Measurements from ENCODE around the gene EML3.
"Not testable (repeated sequence)": the region's sequence is repeated elsewhere in the genome, so short reads cannot be mapped to it uniquely, and the experiment has no call there.

EML3 gene

DNA sequence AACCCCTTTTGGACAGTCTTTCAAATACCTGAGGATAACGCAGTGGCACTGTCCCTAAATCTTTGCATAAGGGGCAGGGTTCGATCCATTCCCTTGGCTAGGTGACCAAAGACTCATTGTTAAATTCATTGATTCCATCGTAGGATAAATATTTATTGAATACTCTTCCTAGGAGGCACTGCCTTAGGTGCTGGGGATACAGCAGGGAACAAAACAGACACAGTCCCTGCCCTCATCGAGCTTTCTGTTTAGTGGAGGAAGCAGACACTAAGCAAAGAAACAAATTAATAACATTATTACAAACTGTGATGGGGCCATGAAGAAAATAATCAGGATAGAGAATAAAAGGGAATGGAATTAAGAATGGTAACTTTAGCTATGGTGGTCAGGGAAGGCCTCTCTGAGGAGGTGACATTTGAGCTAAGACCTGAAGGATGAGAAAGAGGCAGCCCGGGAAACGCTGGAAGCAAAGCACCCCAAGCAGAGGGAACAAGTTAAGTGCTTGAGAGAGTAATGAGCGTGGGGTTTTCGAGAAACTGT lies 8.5 kb upstream of the EML3 start:
- no peak for DNase-seq

DNA sequence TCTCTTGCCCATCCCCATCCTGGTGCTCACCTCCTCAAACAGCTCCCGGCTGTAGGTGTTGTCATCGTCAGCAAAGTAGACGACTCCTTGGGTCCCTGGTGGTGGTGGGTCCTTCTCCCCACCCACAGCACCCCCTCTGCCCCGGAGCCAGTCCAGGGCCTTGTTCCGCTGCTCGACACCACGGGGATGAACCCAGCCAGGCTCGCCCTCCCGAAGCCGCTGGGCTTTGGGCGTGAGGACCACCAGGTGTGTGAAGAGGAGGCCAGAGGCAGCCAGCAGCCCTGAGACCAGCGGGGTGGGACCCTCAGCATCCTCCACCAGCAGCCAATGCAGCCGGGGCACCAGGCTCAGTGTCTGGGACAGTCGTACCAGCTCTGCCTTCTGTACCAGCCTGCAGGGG lies 4.4 kb upstream of the EML3 start:
- DNase-seq, result not testable (repeated sequence)

DNA sequence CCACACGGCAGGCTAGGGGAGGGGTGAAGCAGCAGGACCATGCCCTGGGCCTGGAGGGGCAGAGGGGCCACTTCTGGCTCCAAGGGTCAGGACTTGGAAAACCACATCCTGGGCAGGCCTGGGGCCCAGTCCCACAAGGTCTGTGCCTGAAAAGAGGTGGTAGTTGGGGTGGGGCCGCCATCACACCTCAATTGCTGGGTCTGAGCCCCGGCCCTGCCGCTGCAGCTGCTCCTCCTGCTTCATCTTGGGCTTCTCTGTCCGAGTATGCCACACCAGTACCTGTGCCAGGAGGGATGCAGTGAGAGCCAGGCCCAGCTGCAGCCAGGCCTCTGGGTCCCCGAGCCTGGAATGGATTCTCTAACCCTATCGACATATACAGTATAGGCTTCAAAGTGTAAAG lies 2.9 kb upstream of the EML3 start:
- DNase-seq, result no peak

DNA sequence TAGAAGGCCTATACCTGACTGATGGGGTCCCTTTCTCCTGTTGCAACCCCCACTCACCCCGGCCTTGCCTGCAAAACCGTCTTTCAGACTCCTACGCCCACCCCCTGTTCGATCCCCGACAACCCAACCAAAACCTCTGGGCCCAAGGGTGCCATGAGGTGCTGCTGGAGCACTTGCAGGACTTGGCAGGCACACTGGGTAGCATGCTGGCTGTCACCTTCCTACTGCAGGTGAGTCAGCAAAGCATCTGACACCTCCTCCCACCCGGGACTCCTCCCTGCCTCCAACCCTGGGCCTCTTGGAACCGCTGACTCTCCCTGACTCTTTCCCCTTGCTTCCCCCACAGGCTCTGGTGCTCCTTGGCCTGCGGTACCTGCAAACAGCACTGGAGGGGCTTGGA lies 1.7 kb upstream of the EML3 start:
- peak; percentile 54 for DNase-seq

DNA sequence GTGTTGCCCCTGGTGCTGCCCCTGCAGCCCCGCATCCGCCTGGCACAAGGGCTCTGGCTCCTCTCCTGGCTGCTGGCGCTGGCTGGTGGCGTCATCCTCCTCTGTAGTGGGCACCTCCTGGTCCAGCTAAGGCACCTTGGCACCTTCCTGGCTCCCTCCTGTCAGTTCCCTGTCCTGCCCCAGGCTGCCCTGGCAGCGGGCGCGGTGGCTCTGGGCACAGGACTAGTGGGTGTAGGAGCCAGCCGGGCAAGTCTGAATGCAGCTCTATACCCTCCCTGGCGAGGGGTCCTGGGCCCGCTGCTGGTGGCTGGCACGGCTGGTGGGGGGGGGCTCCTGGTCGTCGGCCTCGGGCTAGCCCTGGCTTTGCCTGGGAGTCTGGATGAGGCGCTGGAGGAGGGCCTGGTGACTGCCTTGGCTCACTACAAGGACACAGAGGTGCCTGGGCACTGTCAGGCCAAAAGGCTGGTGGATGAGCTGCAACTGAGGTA lies 760 bp upstream of the EML3 start:
- DNase-seq, result no peak

DNA sequence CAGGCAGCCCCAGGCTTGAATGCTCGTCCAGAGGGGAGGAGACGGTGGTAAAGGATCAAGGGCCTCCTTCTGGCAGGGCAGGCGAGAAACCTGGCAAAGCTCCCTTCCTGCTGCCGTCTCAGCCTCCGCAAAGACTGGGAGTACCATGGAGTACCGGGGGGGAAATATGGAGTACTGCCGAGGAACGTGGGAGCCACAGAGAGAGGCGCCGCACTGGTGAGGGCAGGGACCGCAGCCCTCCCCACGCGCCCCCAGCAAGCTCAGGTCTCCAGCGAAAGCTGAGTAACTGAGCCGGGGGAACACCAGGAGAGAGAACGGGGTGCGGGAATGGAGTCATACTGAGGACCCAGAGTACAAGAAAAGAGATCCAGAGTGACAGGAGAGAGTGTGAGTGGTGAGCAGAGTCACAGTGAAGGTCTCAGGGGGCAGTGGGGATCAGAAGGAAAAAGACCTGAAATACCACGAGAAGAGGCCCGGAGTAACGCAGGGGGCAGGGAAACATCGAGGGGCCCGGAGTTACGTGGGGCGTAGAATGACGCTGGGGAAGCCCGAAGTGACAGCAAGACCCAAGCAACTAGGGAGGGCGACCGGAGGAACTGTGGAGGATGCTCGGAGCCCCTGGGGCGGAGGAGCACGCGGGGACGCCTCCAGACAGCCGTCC lies 740 bp downstream of the EML3 start:
- DNase-seq, result peak; percentile 54

DNA sequence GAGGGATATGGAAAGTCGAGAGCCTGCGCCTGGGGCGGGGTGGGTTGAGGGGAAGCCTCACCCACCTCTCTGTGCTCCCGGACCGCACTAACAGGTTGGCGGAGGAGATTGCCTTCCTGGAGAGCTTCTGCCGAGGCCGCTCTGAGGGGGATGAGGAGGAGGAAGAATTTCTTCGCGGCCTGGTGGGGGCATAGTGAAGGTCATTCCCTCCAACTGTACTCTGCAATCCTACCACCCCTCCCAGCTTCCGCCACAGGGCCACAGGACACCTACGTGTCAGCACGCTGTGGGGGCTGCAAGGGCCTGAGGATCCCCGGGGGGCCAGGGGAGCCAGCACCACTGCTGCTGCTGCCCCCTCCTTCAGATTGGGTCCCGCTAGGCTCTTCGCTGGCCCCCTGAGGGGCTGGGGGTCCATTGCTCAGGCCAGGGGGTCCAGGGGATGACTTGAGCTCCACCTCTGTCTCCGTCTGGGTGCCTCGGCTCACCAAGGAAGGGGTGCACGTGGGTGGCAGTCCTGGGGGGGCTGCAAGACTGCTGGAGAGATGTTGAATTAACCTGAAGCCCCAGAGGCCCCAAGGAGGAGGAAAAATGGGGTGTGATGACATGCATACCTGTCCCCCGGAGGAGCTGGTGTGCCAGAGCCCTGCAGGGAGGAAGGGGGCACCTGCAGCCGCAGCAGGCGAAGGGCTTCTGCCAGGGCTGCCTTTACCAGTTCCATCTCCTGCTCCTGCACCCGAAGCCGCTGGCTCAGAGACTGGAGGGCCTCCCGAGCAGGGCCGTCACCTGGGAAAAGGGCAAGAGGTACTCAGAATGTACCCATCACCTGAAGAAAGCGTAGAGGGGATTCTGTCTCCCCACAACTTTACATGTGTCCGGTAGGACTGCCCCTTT lies 1.5 kb downstream of the EML3 start:
- DNase-seq, result no peak

DNA sequence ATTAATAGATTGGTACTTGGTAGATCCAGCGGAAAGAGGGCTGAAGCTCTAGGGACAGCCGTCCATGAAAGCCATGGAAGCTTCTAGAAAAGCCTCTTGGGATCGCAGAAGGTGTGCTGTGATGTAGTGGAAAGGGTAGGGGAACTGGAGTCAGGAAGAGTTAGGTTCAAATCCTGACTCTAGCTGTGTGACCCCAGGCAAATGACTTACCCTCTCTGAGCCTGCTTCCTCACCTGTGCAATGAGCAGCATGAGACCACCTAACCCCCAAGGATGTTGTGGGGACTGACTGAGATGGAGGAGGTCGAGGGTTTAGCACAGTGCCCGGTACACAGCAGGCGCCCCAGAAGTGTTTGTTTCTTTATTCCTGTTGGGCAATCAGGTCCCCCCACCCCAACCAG lies 2.2 kb downstream of the EML3 start:
- no peak for DNase-seq

DNA sequence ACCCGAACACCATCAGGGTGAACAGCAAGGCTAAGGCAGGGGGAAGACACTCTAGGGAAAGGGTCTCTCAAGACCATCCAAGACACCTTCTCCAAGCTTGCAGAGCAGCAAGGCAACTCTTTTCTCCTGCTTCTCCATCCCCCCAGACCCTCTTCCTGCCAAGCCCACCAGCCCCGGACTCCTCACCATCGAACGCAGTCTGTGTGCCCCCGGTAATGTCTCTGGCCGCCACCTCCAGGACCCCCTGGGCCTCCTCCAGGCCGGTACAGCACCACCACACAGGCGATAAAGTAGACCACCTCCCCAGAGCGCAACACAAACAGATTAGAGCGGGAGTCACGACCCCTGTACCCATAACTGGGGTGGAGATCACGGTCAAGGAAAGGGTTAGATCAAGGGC lies 3.8 kb downstream of the EML3 start:
- DNase-seq, result no peak

DNA sequence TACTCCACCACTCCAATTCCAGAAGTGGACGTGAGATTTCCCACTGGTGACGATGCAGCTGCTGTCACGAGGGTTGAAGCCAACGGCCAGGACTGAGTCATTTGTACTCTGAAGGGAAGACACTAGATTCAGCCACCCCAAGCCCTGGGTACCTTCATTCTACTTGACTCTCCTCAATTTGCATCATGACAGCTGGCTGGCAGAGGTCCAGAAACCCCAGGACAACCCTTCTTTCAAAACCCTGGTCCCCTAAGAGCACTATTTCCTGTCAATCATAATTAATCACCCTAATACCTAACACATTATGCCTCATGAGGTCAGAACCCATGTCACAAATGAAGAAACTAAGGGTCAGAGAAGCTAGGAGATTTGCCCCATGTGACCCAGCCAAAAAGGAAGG lies 4.9 kb downstream of the EML3 start:
- DNase-seq, result no peak

DNA sequence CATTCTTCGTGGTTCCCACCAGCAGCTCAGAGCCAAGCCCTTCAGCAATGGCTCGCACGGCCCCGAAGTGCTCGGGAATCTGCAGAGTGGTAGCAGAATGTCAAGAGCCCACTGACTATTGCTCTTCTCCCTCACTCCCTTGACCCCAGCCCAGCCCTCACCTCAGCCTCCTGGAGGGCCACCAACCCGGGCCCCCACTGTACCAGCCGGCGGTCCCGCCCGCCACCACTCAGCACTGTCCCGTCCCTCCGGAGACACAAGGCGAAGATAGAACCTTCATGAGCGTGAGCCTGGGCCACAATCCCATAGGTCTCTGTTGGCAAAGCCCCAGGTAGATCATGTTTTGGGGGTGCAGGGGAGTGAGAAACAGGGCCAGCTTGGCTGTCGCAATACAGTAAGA lies 6.7 kb downstream of the EML3 start:
- DNase-seq, result no peak

DNA sequence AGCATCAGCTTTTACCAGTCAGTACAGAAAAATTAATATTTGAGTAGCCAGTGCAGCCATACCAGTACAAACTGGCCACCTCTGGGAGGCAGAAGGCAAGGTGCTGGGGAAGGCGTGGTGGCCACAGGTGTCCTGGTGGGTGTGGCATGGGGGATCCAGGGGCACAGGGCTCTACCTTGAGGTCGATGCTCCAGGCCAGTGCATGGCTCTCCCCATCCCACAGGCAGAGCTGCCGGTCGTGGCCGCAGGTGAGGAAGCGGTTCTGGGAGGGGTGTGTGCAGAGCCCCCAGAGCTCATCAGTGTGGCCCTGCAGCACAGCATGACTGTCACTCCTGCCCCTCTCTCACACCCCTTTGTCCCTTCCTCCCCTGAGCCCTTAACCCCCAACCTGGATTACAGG lies 7.1 kb downstream of the EML3 start:
- DNase-seq, result no peak

DNA sequence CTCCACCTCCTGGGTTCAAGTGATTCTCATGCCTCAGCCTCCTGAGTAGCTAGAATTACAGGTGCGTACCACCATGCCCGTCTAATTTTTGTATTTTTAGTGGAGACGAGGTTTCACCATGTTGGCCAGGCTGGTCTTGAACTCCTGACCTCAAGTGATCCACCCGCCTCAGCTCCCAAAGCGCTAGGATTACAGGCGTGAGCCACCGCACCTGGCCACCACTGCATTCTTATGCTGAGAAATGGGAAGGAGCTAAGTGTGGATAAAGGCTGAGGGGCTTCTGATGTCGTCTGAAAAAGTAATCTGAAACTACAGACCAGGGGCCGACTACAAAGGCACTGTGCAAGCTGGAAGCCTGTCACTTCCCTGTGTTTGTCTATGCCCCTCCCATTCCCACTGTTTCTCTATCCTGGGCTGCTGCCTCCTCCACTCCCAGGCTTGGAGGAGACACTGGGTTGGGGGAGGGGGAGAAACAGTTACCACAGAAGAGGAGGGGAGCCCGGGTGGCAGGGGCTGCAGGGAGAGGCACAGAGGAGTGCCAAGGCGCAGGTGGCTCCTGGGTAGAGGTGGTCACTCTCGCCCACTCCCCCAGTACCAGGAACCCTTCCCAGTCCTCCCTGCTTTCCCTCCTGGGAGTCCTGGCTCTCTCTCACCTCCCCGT lies 8.0 kb downstream of the EML3 start:
- DNase-seq, result no peak

DNA sequence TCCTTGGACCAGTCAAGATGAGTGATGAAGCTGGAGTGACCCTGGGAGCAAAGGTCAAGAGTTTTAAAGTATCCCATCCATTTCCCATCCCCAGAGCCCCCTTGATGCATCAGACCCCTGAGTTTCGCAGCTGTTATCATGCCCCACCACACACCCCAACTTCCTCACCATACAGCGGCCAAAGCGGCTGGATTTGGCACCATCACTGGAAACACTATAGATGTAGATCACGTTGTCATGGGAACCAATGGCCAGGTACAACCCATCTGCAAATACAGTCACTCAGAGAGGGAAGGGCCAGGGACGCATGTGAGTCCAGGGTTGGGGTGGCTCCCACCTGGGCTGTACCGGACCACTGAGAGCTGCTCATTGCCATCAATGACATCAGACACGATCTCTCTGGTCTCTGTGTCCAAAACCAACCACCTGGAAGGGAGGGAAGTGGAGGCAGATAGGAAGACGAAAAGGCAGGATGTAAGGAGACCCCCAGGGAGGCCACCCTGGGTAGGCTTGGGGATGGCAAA lies 8.7 kb downstream of the EML3 start:
- DNase-seq, result no peak

DNA sequence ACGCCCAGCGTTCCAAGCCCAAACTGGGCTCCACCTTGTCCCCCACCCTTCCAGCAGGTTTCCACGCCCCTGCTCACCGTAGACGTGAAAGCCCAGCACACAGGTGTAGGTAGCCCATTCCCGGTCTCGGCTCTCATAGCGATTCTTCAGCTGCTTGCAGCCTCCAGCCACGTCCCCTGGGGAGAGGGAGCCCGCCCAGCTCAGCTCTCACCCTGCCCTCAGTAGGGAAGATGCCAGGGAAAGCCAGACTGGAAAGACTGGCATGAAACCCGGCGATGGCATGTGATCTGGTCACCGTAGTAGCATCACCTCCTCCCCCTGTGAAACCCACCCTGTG lies 9.5 kb downstream of the EML3 start:
- no peak for DNase-seq

DNA sequence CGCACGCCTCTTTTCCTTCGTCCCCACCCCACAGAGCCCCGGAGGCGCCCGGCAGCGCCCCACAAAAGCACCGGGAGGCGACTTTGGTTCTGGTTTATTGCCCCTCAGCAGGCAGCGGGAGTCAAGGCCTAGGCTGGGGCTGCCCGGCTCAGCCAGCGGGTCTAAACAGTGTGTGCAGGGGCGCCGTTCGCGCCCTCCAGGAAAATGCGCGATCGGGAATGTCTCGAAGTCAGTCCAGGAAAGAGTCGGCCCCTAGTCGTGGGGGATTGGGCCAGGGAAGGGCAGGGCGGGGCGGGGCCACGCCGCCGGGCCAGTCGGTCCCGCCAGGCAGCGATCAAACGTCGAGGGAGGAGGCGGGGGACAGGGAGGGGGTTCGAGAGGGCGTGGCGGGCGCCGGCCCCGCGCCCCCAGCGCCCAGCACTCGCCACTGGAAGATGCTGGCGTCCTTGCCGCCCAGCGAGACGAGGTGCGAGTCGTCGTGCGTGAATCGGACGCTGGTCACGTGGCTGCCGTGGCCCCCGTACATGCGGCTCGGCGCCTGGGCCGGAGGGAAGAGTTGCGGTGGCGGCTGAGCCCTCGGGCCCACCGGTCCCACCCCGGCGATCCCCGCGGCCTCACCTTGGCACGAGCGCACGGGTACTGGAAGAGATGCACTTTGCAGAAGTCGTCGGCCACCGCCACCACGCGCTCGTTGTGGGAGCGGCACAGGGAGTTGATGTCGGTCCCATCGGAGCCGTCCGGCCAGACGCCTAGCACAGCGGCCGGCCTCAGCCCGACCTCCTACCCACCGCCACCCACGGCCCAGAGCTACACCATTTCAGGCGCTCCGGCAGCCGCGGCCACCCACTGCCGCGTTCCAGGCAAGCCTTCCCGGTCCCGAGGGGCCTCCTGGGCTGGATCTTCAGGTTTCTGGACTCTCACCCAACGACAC lies 10.2 kb downstream of the EML3 start:
- peak; percentile 64 for DNase-seq

DNA sequence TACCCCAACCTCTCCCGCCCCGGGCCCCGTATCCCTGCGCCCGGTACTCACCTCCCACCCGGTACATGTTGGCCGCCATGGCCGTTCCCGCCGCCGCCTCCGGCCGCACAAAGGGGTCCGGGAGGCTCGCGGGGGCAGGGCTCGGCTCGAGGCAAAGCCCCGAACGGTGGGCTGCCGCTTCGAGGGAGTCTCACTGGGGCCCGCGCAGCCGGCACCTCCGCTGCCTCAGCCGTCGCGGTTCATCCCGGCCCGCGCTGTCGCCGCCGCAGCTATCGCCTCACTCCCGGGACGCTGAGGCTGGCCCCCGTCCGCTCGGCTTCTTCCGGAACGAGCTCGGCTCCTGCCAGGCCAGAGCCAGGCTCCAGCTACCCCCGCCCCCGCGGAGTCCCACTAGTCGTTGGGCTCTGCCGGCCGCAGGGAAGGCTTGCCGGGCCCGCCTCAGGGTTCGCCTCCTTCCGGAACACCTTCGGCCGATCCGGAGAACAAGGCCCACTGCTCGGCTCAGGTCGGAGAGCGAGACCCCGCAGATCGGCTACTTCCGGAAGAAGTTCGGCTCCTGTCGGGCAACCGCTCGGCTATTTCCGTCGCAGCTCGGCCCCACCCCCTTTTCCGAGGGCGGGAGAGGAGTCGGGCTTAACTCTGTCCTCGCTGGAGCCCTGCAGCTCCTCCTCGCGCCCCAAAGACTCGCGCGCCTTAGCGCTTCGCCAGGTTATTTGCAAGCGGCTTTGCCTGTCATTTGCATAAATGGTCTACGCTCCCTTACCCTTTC lies 11.0 kb downstream of the EML3 start, which contains the start of gene MTA2:
TSS of gene MTA2 (minus strand) at position 494 of the 769 bp plus-strand sequence. CDS start at position 79, 415 bp downstream.
- DNase-seq, result peak; percentile 100

DNA sequence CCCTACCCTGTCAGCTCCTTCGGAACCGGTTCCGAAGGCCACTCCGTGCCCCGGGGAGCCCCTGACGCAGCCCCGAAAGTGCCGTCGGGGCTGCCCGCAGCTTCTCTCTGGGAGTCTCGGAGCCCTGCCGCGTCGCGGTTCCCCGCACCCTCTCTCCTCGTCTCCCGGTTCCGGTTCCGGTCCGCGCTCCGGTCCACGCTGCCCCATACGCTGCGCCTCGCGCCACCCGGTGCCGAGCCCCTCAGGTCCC lies 11.5 kb downstream of the EML3 start:
- peak; percentile 64 for DNase-seq

DNA sequence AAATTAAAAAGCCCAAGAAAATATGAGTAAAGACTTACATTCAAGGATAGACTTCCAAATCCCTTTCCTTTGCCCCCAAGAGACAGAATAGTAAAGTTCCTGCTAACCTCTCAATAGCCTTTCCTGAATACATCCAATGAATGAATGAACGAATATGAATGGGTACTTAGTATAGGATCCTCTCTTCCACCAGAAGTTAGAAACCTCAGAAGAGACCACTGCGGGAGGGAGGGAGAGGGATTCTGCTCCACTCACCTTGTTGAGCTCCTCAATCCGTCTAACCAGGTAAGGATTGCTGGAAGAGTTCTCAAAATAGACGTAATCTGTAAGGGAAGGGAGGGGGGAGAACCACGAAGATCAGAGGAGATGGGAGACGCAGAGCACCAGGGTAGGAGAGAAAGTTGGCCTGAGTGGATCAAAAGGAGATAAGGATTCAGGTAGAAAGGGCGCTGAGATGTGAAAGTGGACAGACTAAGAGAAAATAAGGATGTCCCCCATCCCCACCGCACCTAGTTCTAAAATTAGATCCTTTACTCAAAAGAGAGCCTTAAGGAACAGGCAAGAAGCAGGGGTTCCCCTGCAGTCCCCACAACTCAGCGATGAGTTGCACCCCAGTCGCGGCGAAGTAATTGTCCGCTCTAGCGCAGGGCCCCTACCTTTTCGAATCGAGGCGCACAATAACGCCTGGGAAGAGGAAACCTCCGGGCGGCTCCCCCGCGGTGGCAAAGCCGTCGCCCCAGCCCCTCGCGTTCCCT lies 12.0 kb downstream of the EML3 start:
- peak; percentile 39 for DNase-seq

DNA sequence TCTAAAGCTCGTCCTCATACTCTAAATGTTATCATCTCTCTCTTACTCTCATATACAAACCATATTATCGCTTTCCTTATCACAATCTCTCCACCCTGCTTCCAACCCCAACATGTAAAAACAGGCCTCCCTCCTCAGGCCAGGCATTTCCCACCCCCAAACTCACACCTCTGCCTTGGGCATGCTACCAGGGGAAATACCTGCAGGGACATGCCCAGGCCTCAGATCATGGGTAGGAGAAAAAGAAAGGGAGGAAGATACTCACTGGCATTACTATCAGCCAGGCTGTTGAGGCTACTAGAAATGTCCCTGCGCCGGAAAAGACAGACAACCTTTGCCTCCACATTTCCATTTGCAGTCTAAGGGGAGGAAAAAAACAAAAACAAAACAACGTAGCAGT lies 12.7 kb downstream of the EML3 start:
- DNase-seq, result peak; percentile 42
